NCI-H345 treated with DMSO at 0.1 percent for 48 hours (cell line): ENCODE results near the gene CALCOCO1.
A peak's percentile ranks its signal among the peaks of the same experiment; 100 is the strongest.
"Not testable (repeated sequence)": the region's sequence is repeated elsewhere in the genome, so short reads cannot be mapped to it uniquely, and the experiment has no call there.

Experiments used
- DNase-seq: peaks from one replicate; lab custom pipeline; 2025; ENCODE audit not compliant: unreplicated experiment; lab: John Stamatoyannopoulos, UW

Gene CALCOCO1, protein sequence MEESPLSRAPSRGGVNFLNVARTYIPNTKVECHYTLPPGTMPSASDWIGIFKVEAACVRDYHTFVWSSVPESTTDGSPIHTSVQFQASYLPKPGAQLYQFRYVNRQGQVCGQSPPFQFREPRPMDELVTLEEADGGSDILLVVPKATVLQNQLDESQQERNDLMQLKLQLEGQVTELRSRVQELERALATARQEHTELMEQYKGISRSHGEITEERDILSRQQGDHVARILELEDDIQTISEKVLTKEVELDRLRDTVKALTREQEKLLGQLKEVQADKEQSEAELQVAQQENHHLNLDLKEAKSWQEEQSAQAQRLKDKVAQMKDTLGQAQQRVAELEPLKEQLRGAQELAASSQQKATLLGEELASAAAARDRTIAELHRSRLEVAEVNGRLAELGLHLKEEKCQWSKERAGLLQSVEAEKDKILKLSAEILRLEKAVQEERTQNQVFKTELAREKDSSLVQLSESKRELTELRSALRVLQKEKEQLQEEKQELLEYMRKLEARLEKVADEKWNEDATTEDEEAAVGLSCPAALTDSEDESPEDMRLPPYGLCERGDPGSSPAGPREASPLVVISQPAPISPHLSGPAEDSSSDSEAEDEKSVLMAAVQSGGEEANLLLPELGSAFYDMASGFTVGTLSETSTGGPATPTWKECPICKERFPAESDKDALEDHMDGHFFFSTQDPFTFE

DNA sequence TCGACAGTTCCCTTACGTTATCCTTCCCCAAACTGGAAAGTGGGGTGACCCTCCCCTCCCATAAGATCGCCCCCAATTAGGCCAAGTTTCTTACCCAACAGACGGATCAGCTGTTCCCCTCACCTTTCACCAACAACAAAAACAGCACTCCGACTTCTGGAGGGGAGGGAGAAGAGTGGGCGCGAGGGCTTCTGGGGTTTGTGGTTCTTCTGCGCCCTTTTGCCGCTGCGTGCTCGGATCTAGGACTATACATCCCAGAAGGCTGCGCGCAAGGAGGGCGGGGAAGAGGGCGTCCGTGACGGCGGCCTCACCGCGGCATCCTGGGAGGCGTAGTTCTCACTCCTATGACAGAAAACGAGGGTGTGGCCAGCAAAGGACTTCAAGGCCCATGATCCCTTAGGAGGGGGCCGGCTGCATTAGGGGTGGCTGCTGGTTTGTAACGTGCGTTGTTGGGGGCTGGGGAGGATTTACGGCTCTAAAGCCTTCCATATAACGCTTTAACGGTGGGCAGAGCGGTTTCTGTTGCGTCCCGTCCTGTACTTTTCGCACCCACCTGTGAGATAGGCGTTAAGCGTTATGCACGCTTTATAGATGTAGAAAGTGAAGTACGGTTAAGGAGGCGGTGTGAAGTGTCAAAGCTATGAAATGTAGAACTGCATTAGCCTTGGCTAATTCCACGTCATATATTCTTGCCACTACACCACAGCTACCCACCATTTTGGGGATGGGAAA lies at the start of gene CALCOCO1:
Gene CALCOCO1 (minus strand): TSS at position 143 of the 732 bp plus-strand sequence. CDS start 2,210 bp downstream, outside the sequence.
- peak; percentile 98 for DNase-seq

DNA sequence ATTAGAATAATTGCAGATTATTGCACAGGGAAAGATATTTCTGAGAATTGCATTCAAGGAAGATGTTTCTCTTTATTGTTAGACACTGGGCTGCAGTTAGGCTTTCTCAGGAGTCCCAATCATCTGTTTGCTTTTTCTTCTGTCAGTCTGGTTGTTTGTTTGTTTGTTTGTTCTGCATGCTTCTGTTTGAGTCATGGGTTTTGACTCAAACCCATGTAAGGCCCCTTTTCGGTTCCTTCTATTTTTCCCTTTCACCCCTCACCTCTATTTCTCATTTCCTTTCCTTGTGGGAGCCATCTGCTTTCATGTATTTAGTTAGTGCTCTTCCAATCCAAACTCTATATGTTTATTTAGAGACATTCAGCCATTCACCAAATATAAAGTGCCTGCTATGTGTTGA lies 49.6 kb upstream of the CALCOCO1 start:
- DNase-seq, result no peak

DNA sequence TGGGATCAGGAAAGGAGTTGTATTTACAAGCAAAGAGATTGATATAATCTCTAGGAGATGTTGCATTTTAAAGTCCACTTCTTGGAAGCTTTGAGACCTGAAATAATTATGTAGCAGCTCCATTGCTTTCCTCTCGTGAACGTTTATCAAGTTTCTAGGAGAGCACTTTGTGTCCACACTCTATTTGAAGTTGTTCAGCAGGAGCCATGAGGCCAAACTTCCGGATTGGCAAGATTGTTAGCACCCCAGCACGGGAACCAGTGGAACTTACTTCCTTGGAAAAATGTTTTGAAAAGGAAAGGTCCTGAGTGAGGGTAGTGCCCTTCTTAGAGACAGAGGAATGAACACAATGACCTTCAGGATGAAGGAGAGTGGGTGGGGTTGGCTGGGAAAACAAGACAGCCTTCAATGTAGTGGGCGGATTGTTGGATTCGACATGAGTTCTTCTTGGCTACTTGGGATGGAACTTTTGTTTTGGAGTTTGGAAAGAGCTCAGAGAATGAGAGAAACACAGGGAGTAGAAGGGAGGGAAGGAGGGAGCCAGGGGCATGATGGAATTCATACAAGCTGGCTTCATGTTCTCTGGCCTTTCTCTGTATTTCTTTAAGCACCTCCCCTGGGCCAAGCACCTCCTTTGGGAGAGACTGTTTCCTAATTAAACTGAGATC lies 48.4 kb upstream of the CALCOCO1 start:
- no peak for DNase-seq

DNA sequence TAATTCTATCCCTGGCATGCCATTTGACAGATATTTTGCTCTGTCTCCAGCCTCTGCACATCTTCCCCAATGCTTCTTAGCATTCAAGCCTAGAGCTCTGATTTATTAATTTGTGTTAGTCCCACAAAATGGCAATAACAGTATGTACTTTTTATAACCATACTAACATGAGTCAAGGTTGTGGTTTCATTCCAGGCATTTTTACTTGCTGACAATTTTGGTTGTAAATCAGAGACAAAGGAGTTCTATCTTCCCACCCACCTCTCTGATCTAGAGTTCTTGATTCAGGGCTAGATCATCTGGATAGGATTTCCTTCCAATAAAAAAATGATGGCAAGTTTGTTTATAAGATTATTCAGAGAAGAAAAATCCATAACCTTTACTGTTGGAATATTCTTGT lies 43.0 kb upstream of the CALCOCO1 start:
- DNase-seq, result no peak

DNA sequence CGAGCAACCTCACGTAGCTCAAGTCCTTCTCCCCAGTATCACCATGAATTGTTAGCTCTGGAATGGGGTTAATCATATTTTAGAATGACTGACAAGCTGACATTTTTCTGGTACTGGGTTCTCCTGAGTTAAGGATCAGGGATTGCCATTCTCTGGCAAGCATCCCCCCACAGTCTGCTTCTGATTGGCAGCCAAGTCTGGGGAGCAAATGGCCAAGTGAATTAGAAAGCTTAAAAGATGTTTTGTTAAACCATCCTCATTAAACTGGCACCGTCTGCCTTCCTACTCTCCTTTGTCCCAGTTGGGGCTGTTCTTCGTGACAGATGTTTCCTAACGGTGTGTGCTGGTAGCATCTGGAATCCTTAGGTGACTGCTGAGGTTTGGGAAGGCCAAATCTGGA lies 41.7 kb upstream of the CALCOCO1 start:
- no peak for DNase-seq

DNA sequence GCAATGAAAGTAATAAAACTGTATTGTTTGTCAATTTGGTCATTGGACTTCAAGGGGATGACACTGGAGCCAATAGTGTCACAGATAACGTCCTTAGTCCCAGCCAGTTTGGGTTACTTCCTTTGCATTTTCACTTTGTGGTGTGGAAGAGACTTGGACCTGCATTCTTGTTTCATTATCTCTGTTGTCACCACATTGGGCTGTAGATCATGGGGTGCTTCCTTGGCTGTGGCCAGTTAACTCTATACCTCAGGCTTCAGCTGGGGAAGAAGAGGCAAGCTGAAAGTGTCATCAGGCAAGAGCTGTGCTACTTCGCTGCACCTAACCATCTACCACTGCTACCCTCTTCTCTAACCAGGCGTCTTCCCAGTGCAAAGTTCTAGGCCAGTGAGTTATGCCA lies 39.6 kb upstream of the CALCOCO1 start:
- no peak for DNase-seq

DNA sequence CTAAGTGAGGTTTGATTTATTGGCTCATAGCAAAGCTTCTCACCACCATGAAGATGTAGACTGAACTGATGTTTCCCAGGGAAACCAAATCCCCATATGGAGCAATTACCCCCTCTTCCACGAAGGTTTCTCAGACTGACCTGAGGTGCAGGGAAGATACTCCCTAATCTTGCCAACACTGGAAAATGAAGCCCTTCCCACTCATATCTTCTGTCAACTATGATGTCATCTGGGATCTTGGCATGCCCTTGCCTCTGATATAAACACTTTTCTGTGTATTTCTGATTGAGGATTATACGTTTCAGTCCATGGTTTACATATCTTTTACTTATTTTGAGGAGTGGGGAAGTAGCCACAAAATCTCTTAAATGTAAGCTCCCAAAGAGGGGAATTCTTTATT lies 38.6 kb upstream of the CALCOCO1 start:
- DNase-seq, result no peak

DNA sequence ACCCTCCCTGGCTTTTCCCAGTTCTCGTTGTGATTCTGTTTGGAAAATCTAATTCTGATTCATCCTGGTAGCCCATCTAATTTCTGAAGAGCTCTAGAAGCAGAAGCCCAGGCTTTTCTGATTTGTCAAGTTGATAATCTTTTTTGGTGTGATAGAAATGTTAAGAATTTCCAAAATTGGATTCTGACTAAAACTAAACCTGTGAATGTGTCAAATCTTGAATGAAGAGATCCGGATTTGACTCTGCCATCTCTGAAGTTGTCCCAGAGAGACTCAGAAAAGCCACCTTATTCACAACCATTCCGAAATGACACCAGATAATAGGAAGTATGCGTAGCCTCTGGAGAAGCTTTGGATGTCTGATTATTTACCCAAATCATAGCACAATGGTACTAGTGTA lies 37.4 kb upstream of the CALCOCO1 start:
- DNase-seq, result no peak

DNA sequence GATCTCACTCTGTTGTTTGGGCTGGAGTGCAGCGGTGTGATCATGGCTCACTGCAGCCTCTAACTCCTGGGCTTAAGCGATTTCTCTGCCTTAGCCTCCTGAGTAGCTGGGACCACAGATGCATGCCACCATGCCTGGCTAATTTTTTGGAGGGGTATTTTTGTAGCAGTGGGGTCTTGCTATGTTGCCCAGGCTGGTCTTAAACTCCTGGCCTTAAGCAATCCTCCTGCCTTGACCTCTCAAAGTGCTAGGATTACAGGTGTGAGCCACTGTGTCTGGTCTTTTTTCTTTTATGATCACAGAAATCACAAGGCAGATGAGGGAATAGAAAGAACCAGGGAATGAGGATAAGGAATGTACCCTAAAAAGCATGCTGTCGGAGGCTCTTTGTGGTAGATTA lies 35.5 kb upstream of the CALCOCO1 start:
- DNase-seq, result not testable (repeated sequence)

DNA sequence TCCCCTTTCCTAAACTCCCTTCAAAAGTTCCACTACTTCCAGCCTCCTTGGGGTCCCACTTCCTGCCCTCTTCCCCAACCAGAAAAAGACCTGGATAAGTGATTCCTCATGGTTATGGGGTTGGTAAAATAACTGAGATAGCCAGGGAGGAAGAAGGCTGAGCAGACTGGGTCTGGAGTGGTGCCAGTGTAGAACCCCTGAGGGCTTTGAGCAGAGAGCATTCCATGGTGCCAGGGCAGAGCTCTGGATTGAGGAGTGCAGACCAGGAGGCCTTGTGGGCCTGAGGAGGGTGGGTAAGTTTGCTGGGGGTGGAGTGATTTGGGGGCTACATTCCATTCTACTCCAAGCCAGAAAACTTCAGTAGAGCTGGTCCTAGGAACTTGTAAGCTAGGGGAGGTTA lies 34.1 kb upstream of the CALCOCO1 start:
- DNase-seq, result no peak

DNA sequence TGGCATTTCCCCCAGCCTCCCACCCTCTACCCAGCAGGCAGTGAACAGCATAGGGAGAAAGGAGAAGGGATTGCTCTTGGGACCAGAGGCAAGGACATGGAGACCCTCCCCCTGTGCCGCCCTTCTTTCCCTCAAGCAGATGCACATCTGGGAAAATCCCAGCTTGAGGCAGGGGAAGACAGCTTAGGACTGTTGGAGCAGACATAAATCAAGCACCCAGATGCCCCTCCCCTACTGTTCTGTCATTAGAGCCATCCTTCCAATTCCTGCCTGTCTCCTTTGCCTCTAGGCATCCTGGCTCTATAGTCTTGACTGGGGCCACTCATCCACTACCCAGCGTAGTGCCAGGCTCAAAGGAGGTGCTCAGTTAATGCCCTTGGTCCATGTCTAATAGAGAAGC lies 32.0 kb upstream of the CALCOCO1 start:
- no peak for DNase-seq

DNA sequence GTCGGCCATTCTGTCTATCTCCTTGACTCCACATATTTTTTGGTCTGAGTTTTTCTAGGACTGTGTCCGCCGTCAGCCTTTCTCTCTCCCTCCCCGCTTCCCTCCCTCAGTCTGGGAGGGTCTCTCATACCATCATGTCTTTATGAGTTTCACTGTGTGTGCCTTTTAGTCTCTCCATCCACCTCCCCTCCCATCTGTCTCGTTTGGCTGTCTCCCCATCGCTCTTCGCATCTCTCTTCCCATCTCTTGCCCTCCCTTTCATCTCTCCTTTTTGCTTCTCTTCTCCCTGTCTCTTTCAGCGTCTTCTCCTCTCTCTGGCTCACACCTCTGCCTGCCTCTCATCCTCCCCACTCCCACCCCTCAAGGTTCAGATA lies 31.5 kb upstream of the CALCOCO1 start:
- DNase-seq, result no peak

DNA sequence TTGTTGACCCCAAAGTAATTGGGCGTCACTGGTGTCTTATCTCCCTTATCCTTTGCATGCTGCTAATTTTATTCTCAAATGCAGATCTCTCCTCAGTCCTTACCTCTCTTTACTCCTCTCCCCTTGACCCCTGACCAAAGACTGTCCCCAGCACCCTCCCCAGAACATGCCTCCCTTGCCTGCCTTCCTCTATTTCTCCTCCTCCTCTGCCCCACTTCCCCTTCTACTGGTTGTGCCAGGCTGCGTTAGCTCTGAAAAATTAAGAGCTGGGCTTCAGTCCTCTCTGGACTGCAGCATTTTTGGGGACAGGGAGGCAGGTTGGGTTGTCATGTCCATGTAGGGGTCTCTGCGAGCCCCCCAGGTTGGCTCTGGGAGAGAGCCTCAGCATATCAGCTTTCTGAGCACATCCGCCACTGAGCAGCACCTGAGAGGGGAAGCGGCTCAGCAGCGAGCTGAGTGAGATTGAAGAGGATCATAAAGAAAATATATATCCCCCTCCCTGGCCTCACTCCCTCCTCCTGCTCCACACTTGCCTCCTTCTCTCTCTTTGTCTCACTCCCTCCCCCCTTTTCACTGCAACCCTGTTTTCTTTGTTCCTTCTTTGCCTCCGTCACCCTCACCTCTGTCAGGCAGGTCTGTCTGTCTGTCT lies 31.0 kb upstream of the CALCOCO1 start:
- DNase-seq, result no peak

DNA sequence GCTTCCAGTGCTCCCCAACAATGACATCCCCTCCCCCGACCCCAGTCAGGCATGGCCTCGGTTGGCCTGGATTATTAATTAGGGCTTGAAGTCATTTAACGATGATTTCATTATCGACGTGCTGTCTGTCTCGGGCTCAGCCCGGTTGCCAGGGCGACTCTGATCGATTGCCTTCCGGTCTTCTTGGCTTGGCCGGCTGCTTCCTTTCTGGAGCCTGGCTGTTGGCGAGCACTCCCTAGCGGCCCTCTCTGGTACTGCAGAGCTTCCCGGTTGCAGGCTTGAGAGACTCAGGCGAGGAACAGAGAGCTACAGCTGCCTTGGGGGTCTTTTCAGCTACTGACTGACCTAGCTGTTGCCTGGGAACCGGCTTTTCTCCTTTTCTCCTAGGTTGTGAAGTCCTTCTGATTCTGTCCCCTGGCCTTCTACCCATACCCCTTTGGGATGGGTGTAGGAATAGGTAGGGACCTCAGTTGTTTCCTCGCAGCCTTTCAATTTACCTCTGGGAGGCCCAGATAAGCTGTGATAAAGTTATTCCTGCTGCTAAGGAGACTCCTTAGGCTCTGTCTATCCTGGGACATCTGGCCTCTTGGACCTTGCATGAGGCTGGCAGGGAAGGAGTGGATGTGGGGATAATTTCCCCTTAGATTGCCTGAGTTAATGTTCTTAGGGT lies 30.0 kb upstream of the CALCOCO1 start:
- no peak for DNase-seq

DNA sequence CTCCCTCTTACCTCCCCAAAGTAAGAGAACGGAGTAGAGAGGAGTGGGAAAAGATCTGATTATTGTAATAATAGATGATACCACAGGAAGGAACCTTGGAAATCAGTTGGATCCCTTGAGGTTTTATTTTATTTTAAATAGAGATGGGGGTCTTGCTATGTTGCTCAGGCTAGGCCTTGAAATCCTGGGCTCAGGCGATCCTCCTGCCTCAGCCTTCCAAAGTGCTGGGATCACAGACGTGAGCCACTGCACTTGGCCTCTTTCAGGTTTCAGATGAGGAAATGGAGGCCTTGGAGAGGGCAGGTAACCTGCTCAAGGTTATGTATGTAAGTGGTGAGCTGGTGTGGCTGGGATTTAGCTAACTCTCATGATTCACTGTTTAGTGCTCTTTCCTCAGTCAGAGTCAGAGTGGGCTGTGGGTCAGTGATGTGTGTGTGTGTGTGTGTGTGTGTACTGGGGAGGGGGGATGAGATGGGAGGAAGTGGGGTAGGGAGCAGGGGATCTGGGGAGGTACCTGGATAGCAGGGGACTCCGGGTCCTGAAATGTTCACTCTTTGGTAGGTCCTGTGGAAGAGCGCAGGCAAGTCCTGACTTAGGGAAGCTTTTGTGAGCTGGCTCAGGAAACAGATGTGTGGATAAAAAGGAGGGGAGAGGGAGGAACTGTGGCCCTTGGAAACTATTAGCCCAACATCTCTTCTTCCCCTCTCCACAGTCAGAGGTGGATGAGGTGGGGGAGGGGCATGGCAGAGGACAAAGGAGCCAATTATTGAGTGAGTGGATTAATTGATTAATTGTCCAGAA lies 29.2 kb upstream of the CALCOCO1 start:
- no peak for DNase-seq

DNA sequence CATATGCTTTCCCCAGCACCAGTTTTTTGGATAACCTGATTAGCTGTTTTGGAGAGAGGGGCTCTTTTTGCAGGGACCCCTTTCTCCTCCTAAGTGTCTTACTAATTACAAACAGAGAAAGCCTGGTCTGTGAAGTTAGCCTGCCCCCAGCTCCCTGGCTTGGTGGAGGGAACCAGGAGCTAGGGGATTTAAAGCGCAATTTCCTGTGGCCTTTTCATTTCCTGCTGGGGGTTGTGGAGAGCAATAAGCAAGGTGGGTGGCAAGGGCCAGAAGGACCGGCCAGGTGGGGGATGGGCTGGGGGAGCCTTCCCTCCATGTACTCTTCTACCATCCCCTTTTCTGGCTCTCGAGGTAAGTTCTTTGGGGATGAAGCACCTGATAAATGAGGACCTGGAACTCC lies 28.6 kb upstream of the CALCOCO1 start:
- no peak for DNase-seq

DNA sequence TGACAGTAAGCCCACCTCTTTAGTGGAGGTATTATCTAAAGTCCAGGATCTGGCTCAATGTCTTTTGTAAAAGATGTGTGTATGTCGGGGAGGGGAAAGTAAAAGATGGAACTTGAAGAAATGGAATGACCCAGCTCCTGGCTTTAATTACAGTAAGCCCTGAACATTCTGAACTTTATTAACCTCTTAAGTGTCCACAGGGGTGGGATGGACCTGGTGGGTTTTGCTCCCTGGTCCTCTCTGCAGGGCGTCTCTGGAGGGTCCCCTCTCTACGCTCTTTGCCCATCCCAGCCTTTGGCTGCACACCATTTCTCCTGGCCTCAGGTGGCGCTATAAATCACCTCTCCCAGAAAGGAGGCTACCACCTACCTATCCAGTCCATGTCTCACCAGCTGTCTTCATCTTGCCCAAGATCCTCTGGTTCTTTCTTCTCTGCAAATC lies 28.2 kb upstream of the CALCOCO1 start:
- no peak for DNase-seq

DNA sequence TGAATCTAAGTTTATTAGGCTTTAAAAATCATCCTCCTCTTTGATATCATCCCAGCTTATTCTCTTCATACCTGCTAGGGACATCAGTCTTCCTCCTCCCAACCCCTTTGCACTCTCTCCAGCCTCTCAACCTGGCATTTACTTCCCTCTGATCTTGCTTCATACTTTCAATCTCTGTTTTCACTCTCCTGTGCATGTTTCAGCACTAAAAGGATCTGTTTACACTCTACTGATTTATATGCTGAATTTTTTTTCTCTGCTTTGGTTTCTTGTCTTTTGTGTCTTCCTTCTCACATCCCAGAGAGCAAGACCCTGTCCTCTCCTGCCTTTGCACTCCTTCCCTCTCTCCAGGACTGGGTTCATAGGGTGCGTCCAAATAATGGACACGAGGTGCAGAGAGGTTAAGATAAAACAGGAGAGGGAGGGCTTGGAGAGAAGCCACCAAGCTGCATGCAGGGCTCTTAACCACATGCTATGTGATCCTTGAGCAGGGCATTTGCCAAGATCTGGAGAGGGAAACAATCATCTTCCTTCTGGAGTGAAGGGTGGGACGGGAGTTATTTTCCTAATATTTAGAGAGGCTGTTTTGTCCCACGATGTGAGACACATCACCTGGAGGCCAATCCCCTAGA lies 27.5 kb upstream of the CALCOCO1 start:
- DNase-seq, result no peak

DNA sequence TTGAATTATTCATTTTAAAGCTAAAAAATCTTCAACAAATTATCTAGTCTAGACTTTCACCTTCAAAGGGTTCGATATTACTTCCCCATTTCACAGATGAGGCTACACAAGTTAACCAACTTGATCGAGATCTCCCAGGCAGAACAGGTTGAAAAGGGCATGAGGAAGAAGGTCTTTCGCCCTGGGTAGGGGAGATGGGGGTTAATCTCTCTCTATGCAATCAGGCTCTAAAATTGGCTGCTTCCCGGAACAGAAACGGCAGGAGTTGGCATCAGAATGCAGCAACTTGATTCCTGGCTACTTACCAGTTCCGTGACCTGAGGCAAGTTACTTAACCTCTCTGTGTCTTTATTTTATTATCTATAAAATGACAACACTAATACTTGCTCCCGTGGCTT lies 26.9 kb upstream of the CALCOCO1 start:
- DNase-seq, result no peak
